ENCODE data around the gene CCDC71L. TPM values are rescaled to one million over a fixed set of nuclear protein-coding genes. Genes with fewer than 3 reads are reported as not detected.

Gene CCDC71L
- total RNA-seq, 1 donor from 2014 or later: 40.4 TPM

GRCh38 chr7:106626376-106627164, 34.4 kb downstream of the CCDC71L start:
- DNase-seq (ENCODE audit: low read depth in 2 of 2): no peak

GRCh38 chr7:106625678-106626301, 35.2 kb downstream of the CCDC71L start:
- peak; percentile 60 to 90 for DNase-seq (ENCODE audit: low read depth in 2 of 2)

GRCh38 chr7:106623853-106624252, 37.1 kb downstream of the CCDC71L start:
- DNase-seq (ENCODE audit: low read depth in 2 of 2): no peak

- no peak for DNase-seq (ENCODE audit: low read depth in 2 of 2)
Observed at GRCh38 chr7:106623315-106623660, 37.7 kb downstream of the CCDC71L start.

GRCh38 chr7:106622654-106623314, 38.2 kb downstream of the CCDC71L start:
- no peak for DNase-seq (ENCODE audit: low read depth in 2 of 2)

- no peak for DNase-seq (ENCODE audit: low read depth in 2 of 2)
Observed at GRCh38 chr7:106621393-106622132, 39.4 kb downstream of the CCDC71L start.

- DNase-seq (ENCODE audit: low read depth in 2 of 2): no peak
Observed at GRCh38 chr7:106620676-106621075, 40.3 kb downstream of the CCDC71L start.

GRCh38 chr7:106620034-106620433, 40.9 kb downstream of the CCDC71L start:
- no peak for DNase-seq (ENCODE audit: low read depth in 2 of 2)

- no peak for DNase-seq (ENCODE audit: low read depth in 2 of 2)
Observed at GRCh38 chr7:106619213-106619612, 41.7 kb downstream of the CCDC71L start.

GRCh38 chr7:106618480-106618879, 42.5 kb downstream of the CCDC71L start:
- DNase-seq (ENCODE audit: low read depth in 2 of 2): peak in 1 of 2 donors; percentile 67

GRCh38 chr7:106617860-106618259, 43.1 kb downstream of the CCDC71L start:
- no peak for DNase-seq (ENCODE audit: low read depth in 2 of 2)

- DNase-seq (ENCODE audit: low read depth in 2 of 2): no peak
Observed at GRCh38 chr7:106616708-106617051, 44.3 kb downstream of the CCDC71L start.

- no peak for DNase-seq (ENCODE audit: low read depth in 2 of 2)
Observed at GRCh38 chr7:106615808-106616707, 44.9 kb downstream of the CCDC71L start.

- DNase-seq (ENCODE audit: low read depth in 2 of 2): no peak
Observed at GRCh38 chr7:106614751-106615150, 46.2 kb downstream of the CCDC71L start.

- DNase-seq (ENCODE audit: low read depth in 2 of 2): no peak
Observed at GRCh38 chr7:106613848-106614560, 47.0 kb downstream of the CCDC71L start.

GRCh38 chr7:106613279-106613678, 47.7 kb downstream of the CCDC71L start:
- DNase-seq (ENCODE audit: low read depth in 2 of 2): no peak

GRCh38 chr7:106612432-106612831, 48.5 kb downstream of the CCDC71L start:
- DNase-seq (ENCODE audit: low read depth in 2 of 2): no peak

- DNase-seq (ENCODE audit: low read depth in 2 of 2): no peak
Observed at GRCh38 chr7:106611911-106612310, 49.0 kb downstream of the CCDC71L start.

GRCh38 chr7:106610996-106611886, 49.7 kb downstream of the CCDC71L start:
- no peak for DNase-seq (ENCODE audit: low read depth in 2 of 2)

All from dermis microvascular lymphatic vessel endothelial cell (primary cell).